HEK293 (cell line): Measurements from ENCODE around the gene SLX9.
A peak's percentile ranks its signal among the peaks of the same experiment; 100 is the strongest.

Experiments
- CTCF ChIA-PET: fragments of 350-600 bp; formaldehyde crosslinking; extraction: SDS; loops from one replicate; lab custom pipeline; 2021; ENCODE audit warnings: antibody characterized with exemption; lab: Yijun Ruan, JAX
- POLR2A ChIA-PET: fragments of 300-600 bp; formaldehyde crosslinking; extraction: SDS; loops from one replicate; lab custom pipeline; 2020; ENCODE audit warnings: antibody characterized with exemption, inconsistent platforms; lab: Yijun Ruan, JAX
- H3K27ac ChIP-seq: fragments of 200-500 bp; sonication (Bioruptor generic); 2 replicates; pipeline ENCODE4 v1.5.1; 2014; ENCODE audit warnings: low read depth, low read length, control low read depth, inconsistent platforms; ENCODE audit errors: extremely low read depth
- H3K36me3 ChIP-seq, 2 experiments: fragments of 200-500 bp in 1 of 2; sonication (Bioruptor generic) in 1 of 2; 1 replicate in 1 of 2; 2 replicates in 1 of 2; pipeline ENCODE4 v1.5.1; 2014 to 2017; ENCODE audit warnings: inconsistent platforms in 2 of 2, low read length in 2 of 2; ENCODE audit not compliant: control insufficient read depth in 2 of 2, insufficient read depth in 1 of 2
- H3K4me1 ChIP-seq: fragments of 200-500 bp; sonication (Bioruptor generic); 2 replicates; pipeline ENCODE4 v1.5.1; 2014; ENCODE audit warnings: mild to moderate bottlenecking, low read length, inconsistent platforms; ENCODE audit not compliant: control insufficient read depth, insufficient read depth
- H3K4me3 ChIP-seq: 2 replicates; pipeline ENCODE4 v1.5.1; 2011; ENCODE audit warnings: low read depth, mild to moderate bottlenecking, control low read depth, low read length, moderate library complexity
- H3K9me3 ChIP-seq: fragments of 200-500 bp; sonication (Bioruptor generic); 2 replicates; pipeline ENCODE4 v1.5.1; 2014; ENCODE audit warnings: low read depth, low read length, inconsistent platforms; ENCODE audit not compliant: control insufficient read depth, insufficient read depth
- BCL11A ChIP-seq: fragments of 450-650 bp; formaldehyde crosslinking; IDR thresholded peaks from 2 replicates; pipeline ENCODE4 v1.5.1; 2016; ENCODE audit warnings: low read depth, missing biosample characterization, missing genetic modification characterization
- FEZF1 ChIP-seq: fragments of 450-650 bp; formaldehyde crosslinking; IDR thresholded peaks from 2 replicates; pipeline ENCODE4 v1.5.1; 2016; ENCODE audit warnings: missing biosample characterization, missing genetic modification characterization
- GLIS1 ChIP-seq: fragments of 450-650 bp; formaldehyde crosslinking; IDR thresholded peaks from 2 replicates; pipeline ENCODE4 v1.5.1; 2016; ENCODE audit warnings: missing biosample characterization, missing genetic modification characterization
- HOXD13 ChIP-seq: sonication (generic); formaldehyde crosslinking; IDR thresholded peaks from 2 replicates; pipeline ENCODE4 v1.8.0; 2022; ENCODE audit warnings: missing genetic modification reagents, borderline replicate concordance
- KLF1 ChIP-seq: fragments of 450-650 bp; formaldehyde crosslinking; IDR thresholded peaks from 2 replicates; pipeline ENCODE4 v1.5.1; 2016; ENCODE audit warnings: missing biosample characterization, missing genetic modification characterization
- KLF16 ChIP-seq: fragments of 450-650 bp; formaldehyde crosslinking; IDR thresholded peaks from 2 replicates; pipeline ENCODE4 v1.5.1; 2017; ENCODE audit warnings: missing biosample characterization, missing genetic modification characterization
- KLF9 ChIP-seq: fragments of 450-650 bp; formaldehyde crosslinking; IDR thresholded peaks from 2 replicates; pipeline ENCODE4 v1.5.1; 2016; ENCODE audit warnings: missing biosample characterization, missing genetic modification characterization, low read depth
- SALL2 ChIP-seq: fragments of 450-650 bp; formaldehyde crosslinking; IDR thresholded peaks from 2 replicates; pipeline ENCODE4 v1.5.0; 2017; ENCODE audit warnings: missing biosample characterization, mild to moderate bottlenecking, missing genetic modification characterization, borderline replicate concordance
- SP2 ChIP-seq: fragments of 450-650 bp; formaldehyde crosslinking; IDR thresholded peaks from 2 replicates; pipeline ENCODE4 v1.5.1; 2016; ENCODE audit warnings: missing biosample characterization, missing genetic modification characterization
- TCF7L2 ChIP-seq: IDR thresholded peaks from 2 replicates; pipeline ENCODE4 v1.6.1; 2011; ENCODE audit warnings: low read depth, mild to moderate bottlenecking, inconsistent platforms, low read length, moderate library complexity, borderline replicate concordance
- ZIC2 ChIP-seq: fragments of 450-650 bp; formaldehyde crosslinking; IDR thresholded peaks from 2 replicates; pipeline ENCODE4 v1.5.1; 2016; ENCODE audit warnings: missing biosample characterization, missing genetic modification characterization
- ZNF121 ChIP-seq: fragments of 450-650 bp; formaldehyde crosslinking; IDR thresholded peaks from 2 replicates; pipeline ENCODE4 v1.5.1; 2016; ENCODE audit warnings: missing biosample characterization, missing genetic modification characterization
- ZNF138 ChIP-seq: fragments of 450-650 bp; formaldehyde crosslinking; IDR thresholded peaks from 2 replicates; pipeline ENCODE4 v1.5.1; 2016; ENCODE audit warnings: missing biosample characterization, missing genetic modification characterization, borderline replicate concordance
- ZNF140 ChIP-seq: fragments of 450-650 bp; formaldehyde crosslinking; IDR thresholded peaks from 2 replicates; pipeline ENCODE4 v1.5.1; 2016; ENCODE audit warnings: missing biosample characterization, missing genetic modification characterization
- ZNF202 ChIP-seq: fragments of 450-650 bp; formaldehyde crosslinking; IDR thresholded peaks from 2 replicates; pipeline ENCODE4 v1.5.1; 2016; ENCODE audit warnings: missing biosample characterization, missing genetic modification characterization, borderline replicate concordance
- ZNF221 ChIP-seq: fragments of 450-650 bp; formaldehyde crosslinking; IDR thresholded peaks from 2 replicates; pipeline ENCODE4 v1.5.1; 2017; ENCODE audit warnings: missing biosample characterization, missing genetic modification characterization, borderline replicate concordance
- ZNF248 ChIP-seq: fragments of 450-650 bp; formaldehyde crosslinking; IDR thresholded peaks from 2 replicates; pipeline ENCODE4 v1.5.1; 2017; ENCODE audit warnings: missing biosample characterization, missing genetic modification characterization
- ZNF311 ChIP-seq: fragments of 450-650 bp; formaldehyde crosslinking; IDR thresholded peaks from 2 replicates; pipeline ENCODE4 v1.5.1; 2017; ENCODE audit warnings: missing biosample characterization, missing genetic modification characterization, borderline replicate concordance
- ZNF404 ChIP-seq: fragments of 450-650 bp; formaldehyde crosslinking; IDR thresholded peaks from 2 replicates; pipeline ENCODE4 v1.5.1; 2017; ENCODE audit warnings: missing biosample characterization, missing genetic modification characterization
- ZNF600 ChIP-seq: fragments of 450-650 bp; formaldehyde crosslinking; IDR thresholded peaks from 2 replicates; pipeline ENCODE4 v1.5.1; 2016; ENCODE audit warnings: missing biosample characterization, missing genetic modification characterization
- ZNF610 ChIP-seq: fragments of 450-650 bp; formaldehyde crosslinking; IDR thresholded peaks from 2 replicates; pipeline ENCODE4 v1.5.1; 2016; ENCODE audit warnings: missing biosample characterization, missing genetic modification characterization, borderline replicate concordance
- ZNF626 ChIP-seq: fragments of 450-650 bp; sonication (Bioruptor Pico); formaldehyde crosslinking; IDR thresholded peaks from 2 replicates; pipeline ENCODE4 v1.5.1; 2018; ENCODE audit warnings: missing biosample characterization, missing genetic modification characterization, inconsistent platforms
- ZNF658 ChIP-seq: fragments of 450-650 bp; formaldehyde crosslinking; IDR thresholded peaks from 2 replicates; pipeline ENCODE4; 2016; ENCODE audit warnings: missing biosample characterization, missing genetic modification characterization
- ZNF670 ChIP-seq: fragments of 450-650 bp; formaldehyde crosslinking; IDR thresholded peaks from 2 replicates; pipeline ENCODE4 v1.5.1; 2016; ENCODE audit warnings: missing biosample characterization, missing genetic modification characterization, low read depth
- ZNF837 ChIP-seq: fragments of 450-650 bp; formaldehyde crosslinking; IDR thresholded peaks from 2 replicates; pipeline ENCODE4 v1.5.1; 2016; ENCODE audit warnings: missing biosample characterization, missing genetic modification characterization
- ZNF843 ChIP-seq: fragments of 450-650 bp; formaldehyde crosslinking; IDR thresholded peaks from 2 replicates; pipeline ENCODE4 v1.5.1; 2016; ENCODE audit warnings: missing biosample characterization, missing genetic modification characterization
- ZSCAN23 ChIP-seq: fragments of 450-650 bp; formaldehyde crosslinking; IDR thresholded peaks from 2 replicates; pipeline ENCODE4 v1.5.1; 2016; ENCODE audit warnings: missing biosample characterization, missing genetic modification characterization
- TF ChIP-seq, protein P1 (sequence below): fragments of 450-650 bp; formaldehyde crosslinking; IDR thresholded peaks from 2 replicates; pipeline ENCODE4 v1.5.1; 2016; ENCODE audit warnings: missing biosample characterization, missing genetic modification characterization
- TF ChIP-seq, protein P2 (sequence below): fragments of 450-650 bp; IDR thresholded peaks from 2 replicates; pipeline ENCODE4 v1.5.1; 2018; ENCODE audit warnings: missing biosample characterization, missing genetic modification characterization
- TF ChIP-seq, protein P3 (sequence below): fragments of 450-650 bp; formaldehyde crosslinking; IDR thresholded peaks from 2 replicates; pipeline ENCODE4 v1.5.1; 2016; ENCODE audit warnings: missing biosample characterization, missing genetic modification characterization
- TF ChIP-seq, protein P4 (sequence below): fragments of 450-650 bp; formaldehyde crosslinking; IDR thresholded peaks from 2 replicates; pipeline ENCODE4 v1.5.1; 2016; ENCODE audit warnings: missing biosample characterization, missing genetic modification characterization
- TF ChIP-seq, protein P5 (sequence below): fragments of 450-650 bp; IDR thresholded peaks from 2 replicates; pipeline ENCODE4 v1.5.1; 2018; ENCODE audit warnings: missing biosample characterization, mild to moderate bottlenecking, missing genetic modification characterization

Gene SLX9, protein sequence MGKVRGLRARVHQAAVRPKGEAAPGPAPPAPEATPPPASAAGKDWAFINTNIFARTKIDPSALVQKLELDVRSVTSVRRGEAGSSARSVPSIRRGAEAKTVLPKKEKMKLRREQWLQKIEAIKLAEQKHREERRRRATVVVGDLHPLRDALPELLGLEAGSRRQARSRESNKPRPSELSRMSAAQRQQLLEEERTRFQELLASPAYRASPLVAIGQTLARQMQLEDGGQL

DNA sequence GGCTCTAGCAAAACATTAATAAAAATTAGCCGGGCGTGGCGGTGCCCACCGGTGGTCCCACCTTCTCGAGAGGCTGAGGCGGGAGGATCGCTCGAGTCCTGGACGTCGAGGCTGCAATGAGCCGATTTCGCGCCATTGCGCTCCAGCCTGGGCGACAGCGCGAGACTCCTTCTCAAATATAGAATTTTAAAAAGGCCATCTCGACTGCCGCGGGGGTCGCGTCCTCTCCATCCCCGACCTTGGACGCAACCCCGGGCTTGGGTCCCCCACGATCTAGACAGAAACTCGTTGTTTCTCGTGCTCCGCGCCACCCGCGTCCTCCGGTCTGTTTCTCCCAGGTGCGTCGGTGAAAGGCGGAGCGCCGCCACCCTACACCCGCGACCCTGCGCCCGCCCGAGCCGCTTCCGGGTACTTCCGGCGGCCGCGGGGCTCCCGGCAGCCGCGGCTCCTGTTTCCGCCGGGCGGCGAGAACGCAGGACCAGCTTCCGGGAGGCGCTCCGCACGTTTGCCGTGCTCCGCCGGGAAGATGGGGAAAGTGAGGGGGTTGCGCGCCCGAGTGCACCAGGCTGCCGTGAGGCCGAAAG, at the start of gene SLX9:
Gene SLX9 (plus strand): TSS at position 498 of the 584 bp plus-strand sequence. CDS start 29 bp downstream, at position 527.
- peaks cover 0 to 37% of the 10 kb centered on the region in 2 experiments; a peak in 1 of 3 replicates for H3K36me3 ChIP-seq
- no peaks in the 10 kb centered on the region for H3K9me3 ChIP-seq
- ChIA-PET POLR2A (interaction anchor here (0.5 to 1.7 kb wide), 6 partner anchors 9 to 429 kb away, joined by 3 to 9 read pairs (median 3); partner anchors contain the start of genes POFUT2 and PTTG1IP), CTCF (interaction anchor here (0.6 to 15.2 kb wide), 6 partner anchors 9 to 283 kb away, joined by 3 to 333 read pairs (median 4); no protein-coding TSS in a partner anchor)
- peak within 1 kb of the TSS; percentile 87 for H3K4me3 ChIP-seq
- peak within 1 kb of the TSS; percentile 69 for H3K27ac ChIP-seq
- H3K4me1 ChIP-seq, result peaks cover 11% of the 10 kb centered on the region; the same call in 1 of the 2 replicates
- TF ChIP-seq, protein P1, sequence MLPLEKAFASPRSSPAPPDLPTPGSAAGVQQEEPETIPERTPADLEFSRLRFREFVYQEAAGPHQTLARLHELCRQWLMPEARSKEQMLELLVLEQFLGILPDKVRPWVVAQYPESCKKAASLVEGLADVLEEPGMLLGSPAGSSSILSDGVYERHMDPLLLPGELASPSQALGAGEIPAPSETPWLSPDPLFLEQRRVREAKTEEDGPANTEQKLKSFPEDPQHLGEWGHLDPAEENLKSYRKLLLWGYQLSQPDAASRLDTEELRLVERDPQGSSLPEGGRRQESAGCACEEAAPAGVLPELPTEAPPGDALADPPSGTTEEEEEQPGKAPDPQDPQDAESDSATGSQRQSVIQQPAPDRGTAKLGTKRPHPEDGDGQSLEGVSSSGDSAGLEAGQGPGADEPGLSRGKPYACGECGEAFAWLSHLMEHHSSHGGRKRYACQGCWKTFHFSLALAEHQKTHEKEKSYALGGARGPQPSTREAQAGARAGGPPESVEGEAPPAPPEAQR (tag by site-specific recombination), result no peak
- TF ChIP-seq SP2 (tag by site-specific recombination), result peak; percentile 73
- TF ChIP-seq ZNF202, result no peak
- TF ChIP-seq ZNF626 (tag by site-specific recombination), result no peak
- TF ChIP-seq, protein P2, sequence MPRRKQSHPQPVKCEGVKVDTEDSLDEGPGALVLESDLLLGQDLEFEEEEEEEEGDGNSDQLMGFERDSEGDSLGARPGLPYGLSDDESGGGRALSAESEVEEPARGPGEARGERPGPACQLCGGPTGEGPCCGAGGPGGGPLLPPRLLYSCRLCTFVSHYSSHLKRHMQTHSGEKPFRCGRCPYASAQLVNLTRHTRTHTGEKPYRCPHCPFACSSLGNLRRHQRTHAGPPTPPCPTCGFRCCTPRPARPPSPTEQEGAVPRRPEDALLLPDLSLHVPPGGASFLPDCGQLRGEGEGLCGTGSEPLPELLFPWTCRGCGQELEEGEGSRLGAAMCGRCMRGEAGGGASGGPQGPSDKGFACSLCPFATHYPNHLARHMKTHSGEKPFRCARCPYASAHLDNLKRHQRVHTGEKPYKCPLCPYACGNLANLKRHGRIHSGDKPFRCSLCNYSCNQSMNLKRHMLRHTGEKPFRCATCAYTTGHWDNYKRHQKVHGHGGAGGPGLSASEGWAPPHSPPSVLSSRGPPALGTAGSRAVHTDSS (tag by site-specific recombination), result no peak; the same call in 1 of the 2 replicates
- peak; percentile 52 for TF ChIP-seq ZNF600 (tag by site-specific recombination)
- TF ChIP-seq BCL11A (tag by site-specific recombination), result no peak
- no peak for TF ChIP-seq ZIC2
- no peak for TF ChIP-seq HOXD13
- TF ChIP-seq ZNF837, result no peak
- TF ChIP-seq, protein P3, sequence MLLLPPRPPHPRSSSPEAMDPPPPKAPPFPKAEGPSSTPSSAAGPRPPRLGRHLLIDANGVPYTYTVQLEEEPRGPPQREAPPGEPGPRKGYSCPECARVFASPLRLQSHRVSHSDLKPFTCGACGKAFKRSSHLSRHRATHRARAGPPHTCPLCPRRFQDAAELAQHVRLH, result no peak
- TF ChIP-seq ZSCAN23, result peak; percentile 71
- peak; percentile 62; the same call in 1 of the 2 replicates for TF ChIP-seq KLF9 (tag by site-specific recombination)
- TF ChIP-seq ZNF610 (tag by site-specific recombination), result peak; percentile 97
- TF ChIP-seq GLIS1, result no peak
- no peak for TF ChIP-seq ZNF658 (tag by site-specific recombination)
- peak; percentile 60; the same call in 1 of the 2 replicates for TF ChIP-seq KLF1
- TF ChIP-seq, protein P4, sequence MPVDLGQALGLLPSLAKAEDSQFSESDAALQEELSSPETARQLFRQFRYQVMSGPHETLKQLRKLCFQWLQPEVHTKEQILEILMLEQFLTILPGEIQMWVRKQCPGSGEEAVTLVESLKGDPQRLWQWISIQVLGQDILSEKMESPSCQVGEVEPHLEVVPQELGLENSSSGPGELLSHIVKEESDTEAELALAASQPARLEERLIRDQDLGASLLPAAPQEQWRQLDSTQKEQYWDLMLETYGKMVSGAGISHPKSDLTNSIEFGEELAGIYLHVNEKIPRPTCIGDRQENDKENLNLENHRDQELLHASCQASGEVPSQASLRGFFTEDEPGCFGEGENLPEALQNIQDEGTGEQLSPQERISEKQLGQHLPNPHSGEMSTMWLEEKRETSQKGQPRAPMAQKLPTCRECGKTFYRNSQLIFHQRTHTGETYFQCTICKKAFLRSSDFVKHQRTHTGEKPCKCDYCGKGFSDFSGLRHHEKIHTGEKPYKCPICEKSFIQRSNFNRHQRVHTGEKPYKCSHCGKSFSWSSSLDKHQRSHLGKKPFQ (tag by site-specific recombination), result peak; percentile 66; the same call in 1 of the 2 replicates
- TF ChIP-seq ZNF670 (tag by site-specific recombination), result no peak
- TF ChIP-seq KLF16 (tag by site-specific recombination), result peak; percentile 88
- TF ChIP-seq FEZF1 (tag by site-specific recombination), result no peak
- no peak for TF ChIP-seq SALL2 (tag by site-specific recombination)
- TF ChIP-seq ZNF248, result no peak
- no peak for TF ChIP-seq ZNF404 (tag by site-specific recombination)
- peak; percentile 87 for TF ChIP-seq ZNF121 (tag by site-specific recombination)
- TF ChIP-seq ZNF843, result no peak; the same call in 1 of the 2 replicates
- no peak for TF ChIP-seq ZNF311 (tag by site-specific recombination)
- TF ChIP-seq ZNF221 (tag by site-specific recombination), result peak; percentile 93; the same call in 1 of the 2 replicates
- TF ChIP-seq ZNF138 (tag by site-specific recombination), result no peak
- no peak for TF ChIP-seq ZNF140 (tag by site-specific recombination)
- TF ChIP-seq, protein P5, sequence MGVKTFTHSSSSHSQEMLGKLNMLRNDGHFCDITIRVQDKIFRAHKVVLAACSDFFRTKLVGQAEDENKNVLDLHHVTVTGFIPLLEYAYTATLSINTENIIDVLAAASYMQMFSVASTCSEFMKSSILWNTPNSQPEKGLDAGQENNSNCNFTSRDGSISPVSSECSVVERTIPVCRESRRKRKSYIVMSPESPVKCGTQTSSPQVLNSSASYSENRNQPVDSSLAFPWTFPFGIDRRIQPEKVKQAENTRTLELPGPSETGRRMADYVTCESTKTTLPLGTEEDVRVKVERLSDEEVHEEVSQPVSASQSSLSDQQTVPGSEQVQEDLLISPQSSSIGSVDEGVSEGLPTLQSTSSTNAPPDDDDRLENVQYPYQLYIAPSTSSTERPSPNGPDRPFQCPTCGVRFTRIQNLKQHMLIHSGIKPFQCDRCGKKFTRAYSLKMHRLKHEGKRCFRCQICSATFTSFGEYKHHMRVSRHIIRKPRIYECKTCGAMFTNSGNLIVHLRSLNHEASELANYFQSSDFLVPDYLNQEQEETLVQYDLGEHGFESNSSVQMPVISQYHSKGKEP, result peak; percentile 73
- no peak for TF ChIP-seq TCF7L2
